Epithelial cell of esophagus (primary cell): ENCODE measurements around the gene PSRC1.

Experiments
- DNase-seq: peaks from one replicate; pipeline ENCODE4 v3.0.0; 2010; ENCODE audit warnings: low read depth
- H3K4me3 ChIP-seq: 2 replicates; pipeline ENCODE4 v1.5.1; 2011; ENCODE audit warnings: mild to moderate bottlenecking, low read length, control low read depth
- TF ChIP-seq, protein P1 (sequence below): IDR thresholded peaks from 2 replicates; pipeline ENCODE4 v1.5.1; 2011; ENCODE audit warnings: low read depth, mild to moderate bottlenecking, low read length, control low read depth, inconsistent platforms; ENCODE audit not compliant: insufficient read depth; ENCODE audit errors: missing control alignments

PSRC1 gene

DNA sequence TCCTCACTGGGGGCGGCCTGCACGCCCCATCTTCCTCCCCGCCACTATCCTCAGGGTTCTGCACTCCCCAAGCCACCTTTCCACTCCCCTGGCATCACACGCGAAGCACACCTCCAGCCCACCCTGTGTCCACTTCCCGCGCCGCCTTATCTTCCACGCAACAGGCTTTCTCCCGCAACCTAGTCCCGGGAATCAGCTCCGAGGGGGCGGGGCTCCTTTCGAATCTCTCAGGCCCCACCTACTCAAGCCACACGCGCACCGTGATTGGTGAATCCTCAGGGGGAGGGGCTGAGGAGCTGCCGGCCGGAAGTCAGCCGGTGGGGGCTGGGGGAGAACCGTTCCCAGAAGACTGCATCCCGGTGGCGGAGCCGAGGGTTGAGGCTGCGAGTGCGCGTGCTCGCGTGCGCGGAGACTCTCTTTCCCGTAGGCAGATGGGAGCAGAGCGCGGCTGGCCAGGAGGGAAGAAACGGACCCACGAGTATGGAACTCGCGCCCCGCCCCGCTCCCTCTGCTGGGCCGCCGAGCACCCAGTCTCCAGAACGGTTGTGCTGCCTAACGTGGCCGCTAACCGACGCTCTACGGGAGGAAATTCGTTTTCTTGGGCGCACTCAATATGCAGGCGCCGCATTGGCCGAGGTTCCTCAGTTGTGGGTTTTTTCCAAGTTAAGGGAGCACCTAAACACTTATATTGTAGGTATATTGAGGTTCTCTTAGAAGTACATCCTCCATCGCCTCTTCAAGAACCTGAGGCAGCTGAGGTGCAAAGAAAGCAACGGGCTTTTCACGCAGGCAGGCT is at the start of gene PSRC1:
PSRC1 (minus strand) TSS at position 194 of the 796 bp plus-strand sequence.
- peak; percentile 97 for DNase-seq
- TF ChIP-seq, protein P1, sequence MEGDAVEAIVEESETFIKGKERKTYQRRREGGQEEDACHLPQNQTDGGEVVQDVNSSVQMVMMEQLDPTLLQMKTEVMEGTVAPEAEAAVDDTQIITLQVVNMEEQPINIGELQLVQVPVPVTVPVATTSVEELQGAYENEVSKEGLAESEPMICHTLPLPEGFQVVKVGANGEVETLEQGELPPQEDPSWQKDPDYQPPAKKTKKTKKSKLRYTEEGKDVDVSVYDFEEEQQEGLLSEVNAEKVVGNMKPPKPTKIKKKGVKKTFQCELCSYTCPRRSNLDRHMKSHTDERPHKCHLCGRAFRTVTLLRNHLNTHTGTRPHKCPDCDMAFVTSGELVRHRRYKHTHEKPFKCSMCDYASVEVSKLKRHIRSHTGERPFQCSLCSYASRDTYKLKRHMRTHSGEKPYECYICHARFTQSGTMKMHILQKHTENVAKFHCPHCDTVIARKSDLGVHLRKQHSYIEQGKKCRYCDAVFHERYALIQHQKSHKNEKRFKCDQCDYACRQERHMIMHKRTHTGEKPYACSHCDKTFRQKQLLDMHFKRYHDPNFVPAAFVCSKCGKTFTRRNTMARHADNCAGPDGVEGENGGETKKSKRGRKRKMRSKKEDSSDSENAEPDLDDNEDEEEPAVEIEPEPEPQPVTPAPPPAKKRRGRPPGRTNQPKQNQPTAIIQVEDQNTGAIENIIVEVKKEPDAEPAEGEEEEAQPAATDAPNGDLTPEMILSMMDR: peak; percentile 65
- peak within 1 kb of the TSS; percentile 73 for H3K4me3 ChIP-seq

DNA sequence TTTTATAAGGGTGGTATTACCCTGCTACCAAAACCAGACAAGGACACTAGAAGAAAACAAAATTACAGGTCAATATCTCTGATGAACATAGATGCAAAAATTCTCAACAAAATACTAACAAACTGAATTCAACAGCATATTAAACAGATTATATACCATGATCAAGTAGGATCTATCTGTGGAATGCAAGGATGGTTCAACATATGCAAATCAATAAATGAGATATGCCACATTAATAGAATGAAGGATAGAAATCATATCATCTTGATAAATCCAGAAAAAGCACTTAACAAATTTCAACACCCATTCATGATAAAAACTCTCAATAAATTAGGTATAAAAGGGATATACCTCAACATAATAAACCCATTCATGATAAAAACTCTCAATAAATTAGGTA is 48.2 kb upstream of the PSRC1 start:
- no peak overlapping the region for H3K4me3 ChIP-seq
- TF ChIP-seq, protein P1: no peak
- DNase-seq: no peak

DNA sequence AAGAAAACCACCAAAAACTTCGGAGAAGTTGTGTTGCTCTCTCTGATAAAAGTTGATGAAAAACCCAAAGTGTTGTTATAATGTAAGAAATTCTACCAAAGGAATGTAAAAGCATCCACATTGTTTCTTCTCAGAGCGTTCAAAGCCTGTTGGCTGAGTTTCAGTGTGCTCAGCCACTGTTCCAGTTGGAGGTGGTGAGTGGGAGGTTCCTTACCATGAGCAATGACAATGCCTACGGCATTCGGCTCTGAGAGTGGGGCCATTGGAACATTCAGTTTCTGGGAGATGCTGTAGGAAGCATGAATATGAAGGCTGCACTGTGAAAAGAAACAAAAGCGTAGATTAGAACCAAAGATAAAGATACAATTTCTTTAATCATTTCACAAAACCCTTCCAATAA is 44.3 kb upstream of the PSRC1 start:
- TF ChIP-seq, protein P1: no peak
- H3K4me3 ChIP-seq: no peak overlapping the region
- no peak for DNase-seq

DNA sequence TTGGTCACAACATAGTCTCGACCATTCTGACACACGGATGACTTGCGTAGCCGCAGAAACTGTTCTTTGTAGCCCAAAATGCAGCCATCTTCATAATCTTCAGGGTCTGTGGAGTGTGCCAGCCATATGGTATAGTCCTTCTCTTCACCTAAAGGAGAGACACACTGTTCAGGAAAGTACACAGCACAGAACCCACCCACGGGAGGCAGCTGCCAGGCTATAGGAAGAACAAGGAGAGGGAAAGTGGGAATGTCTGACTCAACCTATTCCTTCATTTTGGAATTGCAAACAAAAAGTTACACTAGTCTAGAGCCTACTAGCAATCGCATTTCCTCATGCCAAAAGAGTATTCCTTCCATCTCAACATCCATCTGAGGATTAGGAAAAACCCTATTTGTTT is 40.0 kb upstream of the PSRC1 start:
- TF ChIP-seq, protein P1: no peak
- no peak overlapping the region for H3K4me3 ChIP-seq
- no peak for DNase-seq

DNA sequence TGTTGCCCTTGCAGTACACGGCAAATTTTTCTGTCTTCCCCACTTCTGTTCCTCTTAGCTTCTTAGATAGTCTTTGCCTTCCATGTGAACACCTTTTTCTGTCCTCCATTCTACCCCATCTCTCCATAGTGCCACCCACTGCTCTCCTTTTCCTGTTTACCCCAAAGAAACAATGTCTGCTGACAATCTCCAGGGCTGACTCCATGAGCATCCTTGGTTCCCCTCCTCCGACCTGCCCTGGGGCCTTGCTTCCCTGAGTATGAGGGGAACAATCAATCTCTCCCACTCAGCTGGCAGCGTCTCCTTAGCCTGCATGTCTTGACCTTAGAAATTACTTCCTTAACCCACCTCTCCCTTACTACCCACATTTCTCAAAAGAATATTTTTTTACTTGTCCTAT is 36.2 kb upstream of the PSRC1 start:
- DNase-seq: no peak

DNA sequence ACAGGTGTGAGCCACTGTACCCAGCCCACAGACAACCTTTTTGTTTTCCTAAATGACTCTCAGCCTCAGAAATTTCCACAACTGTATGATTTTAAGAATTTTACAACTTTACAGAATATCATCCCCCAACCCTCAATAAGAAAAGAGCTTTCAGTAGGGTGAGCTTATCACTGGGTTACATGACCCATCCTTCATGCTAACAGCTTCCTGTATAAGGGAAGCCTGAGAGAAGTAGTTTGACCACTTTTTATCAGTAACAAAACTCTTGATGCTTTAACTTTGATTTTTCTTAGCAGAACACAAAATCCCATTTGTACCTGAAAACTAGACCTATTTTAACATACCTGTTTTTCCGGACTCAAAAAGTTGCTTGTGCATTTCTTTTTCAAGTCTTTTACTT is 33.6 kb upstream of the PSRC1 start:
- no peak overlapping the region for H3K4me3 ChIP-seq
- TF ChIP-seq, protein P1: no peak
- no peak for DNase-seq

More for the DNA sequence above, 36.2 kb upstream of the PSRC1 start:
- TF ChIP-seq, protein P1: no peak
- H3K4me3 ChIP-seq: no peak overlapping the region

DNA sequence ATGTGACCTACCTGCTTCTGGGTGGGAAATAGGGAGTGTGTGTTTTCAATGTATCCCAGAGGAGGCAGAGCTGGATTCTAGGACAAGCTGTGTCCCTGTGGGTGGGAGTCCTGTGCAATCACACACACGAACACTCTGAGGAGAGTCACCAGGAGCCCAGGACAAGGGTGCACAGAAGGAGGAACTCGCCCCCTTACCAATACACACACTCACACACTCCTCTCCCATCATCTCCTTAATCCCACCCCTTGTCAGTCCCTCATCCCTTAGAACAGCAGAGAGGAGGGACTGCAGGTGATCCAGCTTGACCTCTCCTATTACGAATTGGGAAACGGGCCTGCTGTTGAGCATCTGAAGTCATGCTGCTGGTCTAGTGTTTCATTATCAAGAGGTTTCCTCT is 32.3 kb upstream of the PSRC1 start:
- no peak overlapping the region for H3K4me3 ChIP-seq
- DNase-seq: no peak
- TF ChIP-seq, protein P1: no peak
